Measurements from ENCODE around the gene HPCA.

GRCh38 chr1:32863218-32863880, 22.9 kb upstream of the HPCA start:
- TF ChIP-seq EZH2 (IDR thresholded peaks at IDR 0.05; ENCODE audit: insufficient read depth, poor library complexity, severe bottlenecking): no peak
- no peak for TF ChIP-seq EZH2phosphoT487 (IDR thresholded peaks at IDR 0.05; ENCODE audit: insufficient read depth, low read depth)

Data from GM23248 (cell line).